ENCODE measurements around the gene MSI1. TPM values are rescaled to one million over a fixed set of nuclear protein-coding genes. Genes with fewer than 3 reads are reported as not detected.

The MSI1 gene
- total and polyA plus RNA-seq, 10 of the 15 experiments (the other 5 are each of a cell fraction or from before 2014, with no cell fraction given): 0.04 TPM; not detected in 9

GRCh38 chr12:120347766-120348165, 21.2 kb downstream of the MSI1 start:
- no peak overlapping the region for H3K4me3 ChIP-seq
- DNase-seq (ENCODE audit: low read depth, low spot score) (no peak), ATAC-seq (no peak), FAIRE-seq (no peak)
- ChIA-PET SMC1A (ENCODE audit: uncharacterized antibody, unreplicated experiment) (no interaction called here), CTCF (no interaction called here), RAD21 (ENCODE audit: unreplicated experiment) (no interaction called here), POLR2A (no interaction called here)
- no TSS peak for BruUV-seq (replicated peaks)
- H3K27me3 ChIP-seq (replicated peaks in 1 of 2; ENCODE audit: control insufficient read depth in 2 of 2, insufficient read depth in 2 of 2, low read length in 1 of 2): no peaks in the 10 kb centered on the region
- H3K4me2 ChIP-seq (ENCODE audit: control insufficient read depth, insufficient read depth): no peak overlapping the region
- no peak overlapping the region for H3K9ac ChIP-seq (ENCODE audit: control insufficient read depth, insufficient read depth, low read length)
- no peaks in the 10 kb centered on the region for H3K79me2 ChIP-seq (ENCODE audit: control insufficient read depth, insufficient read depth, low read length)
- no peaks in the 10 kb centered on the region for H3K9me3 ChIP-seq (replicated peaks; ENCODE audit: control insufficient read depth, insufficient read depth, low read length)
- H3K27ac ChIP-seq (ENCODE audit: control insufficient read depth, insufficient read depth): no peak overlapping the region
- H3K36me3 ChIP-seq (ENCODE audit: control insufficient read depth in 2 of 2, insufficient read depth in 2 of 2, low read length in 1 of 2): no peaks in the 10 kb centered on the region
- H4K20me1 ChIP-seq (ENCODE audit: control insufficient read depth, insufficient read depth): no peaks in the 10 kb centered on the region
- TF ChIP-seq TBL1XR1 (IDR thresholded peaks at IDR 0.05; ENCODE audit: low read depth, low read length): no peak
- no peak for TF ChIP-seq NFYA (IDR thresholded peaks at IDR 0.05; ENCODE audit: borderline replicate concordance, low read depth, low read length)
- no peak for TF ChIP-seq STAT1 (conservative IDR thresholded peaks at IDR 0.05)
- H3K4me1 ChIP-seq (ENCODE audit: control insufficient read depth, insufficient read depth, low read length): no peaks in the 10 kb centered on the region
- in situ Hi-C loops (cut with MboI): no loop called here
- H2AFZ ChIP-seq (ENCODE audit: control insufficient read depth, low read depth, low read length): no peak overlapping the region
- intact Hi-C loops (cut with micrococcal nuclease; ENCODE audit: unreplicated experiment): loop anchor here (2.0 kb wide), 1 partner anchor 19 kb away; no protein-coding TSS in a partner anchor
- 64% methylated on average over 11 of the region's 11 CpGs for WGBS (ENCODE audit: insufficient coverage, insufficient replicate concordance, low lambda C conversion rate, missing lambda C conversion rate)

- H2AFZ ChIP-seq (ENCODE audit: control insufficient read depth, low read depth, low read length): no peak overlapping the region
- no peaks in the 10 kb centered on the region for H4K20me1 ChIP-seq (ENCODE audit: control insufficient read depth, insufficient read depth)
- no peaks in the 10 kb centered on the region for H3K27me3 ChIP-seq (replicated peaks in 1 of 2; ENCODE audit: control insufficient read depth in 2 of 2, insufficient read depth in 2 of 2, low read length in 1 of 2)
- DNase-seq (ENCODE audit: low read depth, low spot score): no peak
- no peak for FAIRE-seq
- SMC1A ChIA-PET (ENCODE audit: uncharacterized antibody, unreplicated experiment): no interaction called here
- H3K4me1 ChIP-seq (ENCODE audit: control insufficient read depth, insufficient read depth, low read length): no peaks in the 10 kb centered on the region
- no peaks in the 10 kb centered on the region for H3K36me3 ChIP-seq (ENCODE audit: control insufficient read depth in 2 of 2, insufficient read depth in 2 of 2, low read length in 1 of 2)
- H3K4me2 ChIP-seq (ENCODE audit: control insufficient read depth, insufficient read depth): no peak overlapping the region
- no peaks in the 10 kb centered on the region for H3K79me2 ChIP-seq (ENCODE audit: control insufficient read depth, insufficient read depth, low read length)
- no peaks in the 10 kb centered on the region for H3K9me3 ChIP-seq (replicated peaks; ENCODE audit: control insufficient read depth, insufficient read depth, low read length)
- no peak overlapping the region for H3K27ac ChIP-seq (ENCODE audit: control insufficient read depth, insufficient read depth)
- POLR2A ChIA-PET: no interaction called here
- CTCF ChIA-PET: no interaction called here
- no peak overlapping the region for H3K9ac ChIP-seq (ENCODE audit: control insufficient read depth, insufficient read depth, low read length)
- TF ChIP-seq RAD51 (IDR thresholded peaks at IDR 0.05) (no peak), HDGF (IDR thresholded peaks at IDR 0.05) (no peak), NBN (IDR thresholded peaks at IDR 0.05) (no peak)
- intact Hi-C loops (cut with micrococcal nuclease; ENCODE audit: unreplicated experiment): no loop called here
- in situ Hi-C loops (cut with MboI): no loop called here
- 56% methylated on average over 6 of the region's 7 CpGs for WGBS (ENCODE audit: insufficient coverage, insufficient replicate concordance, low lambda C conversion rate, missing lambda C conversion rate)
- no TSS peak for BruUV-seq (replicated peaks)
- RAD21 ChIA-PET (ENCODE audit: unreplicated experiment): no interaction called here
- ATAC-seq: no peak; the same call in 2 of the 3 replicates
- H3K4me3 ChIP-seq: no peak overlapping the region
These were observed 22.3 kb downstream of the MSI1 start for GRCh38 chr12:120346681-120347080.

Measured in GM12878 (cell line).